HG03103 (cell line): ENCODE measurements around the gene OR6C70.
"Not testable (repeated sequence)": the region's sequence is repeated elsewhere in the genome, so short reads cannot be mapped to it uniquely, and the experiment has no call there.

ENCODE experiments used
- ATAC-seq: cut with Tn5 transposase; IDR thresholded peaks from one replicate; pipeline ENCODE4 v1.9.1; 2021; ENCODE audit warnings: low read depth; ENCODE audit not compliant: unreplicated experiment

The OR6C70 gene

GRCh38 chr12:55470088-55470829 is at the start of gene OR6C70:
Gene OR6C70, minus strand, starts transcription at chr12:55470138. Its CDS starts 0 bp downstream, at chr12:55470138.
- no peak for ATAC-seq

GRCh38 chr12:55516391-55516790 is 46.5 kb upstream of the OR6C70 start:
- ATAC-seq = no peak

- ATAC-seq = no peak
Measured at GRCh38 chr12:55515696-55516095, 45.8 kb upstream of the OR6C70 start.

GRCh38 chr12:55501601-55502000 is 31.7 kb upstream of the OR6C70 start:
- ATAC-seq = no peak

- ATAC-seq = no peak
Measured at GRCh38 chr12:55499810-55500252, 29.9 kb upstream of the OR6C70 start.

- ATAC-seq = no peak
Measured at GRCh38 chr12:55499231-55499630, 29.3 kb upstream of the OR6C70 start.

GRCh38 chr12:55495490-55495889 is 25.6 kb upstream of the OR6C70 start:
- ATAC-seq = no peak

GRCh38 chr12:55492078-55492477 is 22.1 kb upstream of the OR6C70 start, which contains the start of gene OR6C68:
Gene OR6C68, plus strand, starts transcription at chr12:55492378. Its CDS starts 0 bp downstream, at chr12:55492378.
- no peak for ATAC-seq

- ATAC-seq = not testable (repeated sequence)
Measured at GRCh38 chr12:55484284-55484683, 14.3 kb upstream of the OR6C70 start.

- ATAC-seq = not testable (repeated sequence)
Measured at GRCh38 chr12:55479136-55479535, 9.2 kb upstream of the OR6C70 start.

- no peak for ATAC-seq
Measured at GRCh38 chr12:55472264-55472663, 2.3 kb upstream of the OR6C70 start.

- no peak for ATAC-seq
Measured at GRCh38 chr12:55469291-55469690, 647 bp downstream of the OR6C70 start.

GRCh38 chr12:55467836-55468235 is 2.1 kb downstream of the OR6C70 start:
- ATAC-seq = peak; percentile 93

- ATAC-seq = not testable (repeated sequence)
Measured at GRCh38 chr12:55464926-55465325, 5.0 kb downstream of the OR6C70 start.

- no peak for ATAC-seq
Measured at GRCh38 chr12:55448825-55449224, 21.1 kb downstream of the OR6C70 start.

- no peak for ATAC-seq
Measured at GRCh38 chr12:55446326-55446725, 23.6 kb downstream of the OR6C70 start.

- no peak for ATAC-seq
Measured at GRCh38 chr12:55445357-55445756, 24.6 kb downstream of the OR6C70 start.

- ATAC-seq = no peak
Measured at GRCh38 chr12:55443776-55444175, 26.2 kb downstream of the OR6C70 start, which contains the start of gene OR6C2. Gene OR6C2, plus strand, starts transcription at chr12:55444076. Its CDS starts 8,138 bp downstream, at chr12:55452214.

- not testable (repeated sequence) for ATAC-seq
Measured at GRCh38 chr12:55441233-55441632, 28.7 kb downstream of the OR6C70 start.

- no peak for ATAC-seq
Measured at GRCh38 chr12:55428331-55429243, 41.4 kb downstream of the OR6C70 start.

GRCh38 chr12:55425954-55426353 is 44.0 kb downstream of the OR6C70 start, which contains the start of gene OR6C76:
Gene OR6C76, plus strand, starts transcription at chr12:55426254. Its CDS starts 0 bp downstream, at chr12:55426254.
- ATAC-seq = no peak
